ENCODE measurements around the gene KRTAP5-8. TPM values are rescaled to one million over a fixed set of nuclear protein-coding genes. Genes with fewer than 3 reads are reported as not detected.
"Not testable (repeated sequence)": the region's sequence is repeated elsewhere in the genome, so short reads cannot be mapped to it uniquely, and the experiment has no call there.

Gene KRTAP5-8
- total and polyA plus RNA-seq, 7 donors, result 0.29 TPM; not detected in 6

DNA sequence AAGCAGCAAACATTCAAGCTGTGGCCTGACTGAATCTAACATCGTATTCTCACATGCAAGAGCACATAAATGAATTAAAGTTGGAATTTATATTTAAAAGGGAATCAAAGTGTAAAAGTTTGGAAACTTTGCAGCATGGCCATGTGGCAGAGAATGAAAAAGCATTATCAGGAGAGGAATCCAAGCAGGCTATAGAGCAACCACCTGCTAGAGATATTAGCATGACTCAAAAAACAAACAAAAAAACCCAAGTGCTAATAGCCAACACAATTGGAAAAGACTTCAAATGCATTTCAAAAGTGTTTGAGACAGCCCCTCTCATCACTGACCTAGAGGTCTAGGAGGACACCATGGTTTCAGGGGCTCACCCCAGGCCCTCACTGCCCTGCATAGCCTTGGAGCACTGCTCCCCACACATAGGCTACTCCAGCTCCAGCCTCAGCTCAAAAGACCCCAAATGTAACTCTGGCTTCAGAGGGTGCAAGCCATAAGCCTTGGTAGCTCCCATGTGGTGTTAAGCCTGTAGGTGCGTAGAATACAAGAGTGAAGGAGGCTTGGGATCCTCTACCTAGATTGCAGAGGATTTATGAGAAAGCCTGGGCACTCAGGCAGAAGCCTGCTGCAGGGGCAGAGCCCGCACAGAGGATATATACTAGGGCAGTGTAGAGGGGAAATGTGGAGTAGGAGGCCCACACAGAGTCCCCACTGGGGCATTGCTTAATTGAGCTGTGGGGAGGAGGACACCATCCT lies 12.5 kb upstream of the KRTAP5-8 start:
- Histone ChIP-seq H3K27ac (no peak overlapping the region), H3K36me3 (no peaks in the 10 kb centered on the region), H3K4me1 (no peaks in the 10 kb centered on the region), H3K9me3 (no peaks in the 10 kb centered on the region), H3K27me3 (no peaks in the 10 kb centered on the region), H3K4me3 (no peak overlapping the region)
- WGBS, 2 donors, result 63 to 64% methylated on average over 3 of the region's 3 CpGs
- no peak for TF ChIP-seq EP300 (IDR thresholded peaks at IDR 0.05)
- intact Hi-C loops (cut with DNase I), result no loop called here
- DNase-seq, result no peak

DNA sequence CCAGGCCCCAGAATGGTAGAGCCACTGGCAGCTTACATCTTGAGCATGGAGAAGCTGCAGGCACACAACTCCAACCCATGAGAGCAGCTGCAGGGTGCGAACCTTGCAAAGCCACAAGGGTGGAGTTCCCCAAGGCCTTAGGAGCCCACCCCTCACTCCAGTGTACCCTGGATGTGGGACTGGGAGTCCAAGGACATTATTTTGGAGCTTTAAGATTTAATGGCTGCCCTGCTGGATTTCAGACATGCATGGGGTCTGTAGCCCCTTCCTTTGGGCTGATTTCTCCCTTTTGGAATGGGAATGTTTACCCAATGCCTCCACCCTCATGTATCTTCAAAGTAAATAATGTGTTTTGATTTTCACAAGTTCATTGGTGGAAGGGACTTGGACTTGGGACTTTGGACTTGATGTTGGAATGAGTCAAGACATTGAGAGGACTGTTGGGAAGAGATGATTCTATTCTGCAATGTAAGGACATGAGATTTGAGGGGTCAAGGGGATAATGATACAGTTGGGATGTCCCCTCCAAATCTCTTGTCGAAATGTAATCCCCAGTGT lies 11.8 kb upstream of the KRTAP5-8 start:
- Histone ChIP-seq H3K27me3 (no peaks in the 10 kb centered on the region), H3K36me3 (no peaks in the 10 kb centered on the region), H3K9me3 (no peaks in the 10 kb centered on the region), H3K27ac (no peak overlapping the region), H3K4me1 (no peaks in the 10 kb centered on the region), H3K4me3 (no peak overlapping the region)
- TF ChIP-seq POLR2AphosphoS5 (IDR thresholded peaks at IDR 0.05) (no peak), POLR2A (IDR thresholded peaks at IDR 0.05) (no peak), EP300 (IDR thresholded peaks at IDR 0.05) (no peak)
- TF ChIP-seq, protein P1, sequence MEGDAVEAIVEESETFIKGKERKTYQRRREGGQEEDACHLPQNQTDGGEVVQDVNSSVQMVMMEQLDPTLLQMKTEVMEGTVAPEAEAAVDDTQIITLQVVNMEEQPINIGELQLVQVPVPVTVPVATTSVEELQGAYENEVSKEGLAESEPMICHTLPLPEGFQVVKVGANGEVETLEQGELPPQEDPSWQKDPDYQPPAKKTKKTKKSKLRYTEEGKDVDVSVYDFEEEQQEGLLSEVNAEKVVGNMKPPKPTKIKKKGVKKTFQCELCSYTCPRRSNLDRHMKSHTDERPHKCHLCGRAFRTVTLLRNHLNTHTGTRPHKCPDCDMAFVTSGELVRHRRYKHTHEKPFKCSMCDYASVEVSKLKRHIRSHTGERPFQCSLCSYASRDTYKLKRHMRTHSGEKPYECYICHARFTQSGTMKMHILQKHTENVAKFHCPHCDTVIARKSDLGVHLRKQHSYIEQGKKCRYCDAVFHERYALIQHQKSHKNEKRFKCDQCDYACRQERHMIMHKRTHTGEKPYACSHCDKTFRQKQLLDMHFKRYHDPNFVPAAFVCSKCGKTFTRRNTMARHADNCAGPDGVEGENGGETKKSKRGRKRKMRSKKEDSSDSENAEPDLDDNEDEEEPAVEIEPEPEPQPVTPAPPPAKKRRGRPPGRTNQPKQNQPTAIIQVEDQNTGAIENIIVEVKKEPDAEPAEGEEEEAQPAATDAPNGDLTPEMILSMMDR (IDR thresholded peaks at IDR 0.05), result no peak
- DNase-seq, result no peak
- intact Hi-C loops (cut with DNase I), result no loop called here
- WGBS, 2 donors, result 85 to 89% methylated on average over 2 of the region's 2 CpGs

DNA sequence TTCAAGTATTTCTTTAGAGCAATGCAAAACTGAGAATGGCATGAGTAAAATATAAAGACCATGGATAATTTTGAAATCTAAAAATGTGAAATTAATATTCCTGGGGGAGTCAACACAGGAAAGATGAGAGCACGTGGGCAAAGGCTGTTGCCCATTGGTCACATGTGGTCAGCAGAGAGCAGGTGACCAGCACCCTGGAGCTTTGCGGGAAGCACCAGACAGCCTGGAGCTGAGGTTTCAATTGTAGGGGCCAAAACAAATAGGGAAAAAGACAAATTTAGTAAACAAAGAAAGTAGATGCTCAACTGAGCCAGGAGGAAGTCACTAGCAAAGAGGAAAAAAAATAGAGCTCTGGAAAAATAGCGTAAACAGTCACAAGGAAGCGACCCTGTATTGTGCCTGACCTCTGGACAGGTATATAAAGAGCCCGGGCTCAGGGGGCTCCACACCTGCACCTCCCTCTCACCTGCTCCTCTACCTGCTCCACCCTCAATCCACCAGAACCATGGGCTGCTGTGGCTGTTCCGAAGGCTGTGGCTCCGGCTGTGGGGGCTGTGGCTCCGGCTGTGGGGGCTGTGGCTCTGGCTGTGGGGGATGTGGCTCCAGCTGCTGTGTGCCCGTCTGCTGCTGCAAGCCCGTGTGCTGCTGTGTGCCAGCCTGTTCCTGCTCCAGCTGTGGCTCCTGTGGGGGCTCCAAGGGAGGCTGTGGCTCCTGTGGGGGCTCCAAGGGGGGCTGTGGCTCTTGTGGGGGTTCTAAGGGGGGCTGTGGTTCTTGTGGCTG lies 10.8 kb upstream of the KRTAP5-8 start, which contains the start of gene KRTAP5-7:
TSS of gene KRTAP5-7 (plus strand) at position 472 of the 780 bp plus-strand sequence. CDS start at position 506, 34 bp downstream.
- DNase-seq; H3K27me3 ChIP-seq; intact Hi-C loops (cut with DNase I); H3K36me3 ChIP-seq; H3K4me3 ChIP-seq; H3K27ac ChIP-seq; H3K4me1 ChIP-seq; H3K9me3 ChIP-seq: not testable (repeated sequence)
- 17 to 43% methylated on average over 10 of the region's 10 CpGs for WGBS, 2 donors

DNA sequence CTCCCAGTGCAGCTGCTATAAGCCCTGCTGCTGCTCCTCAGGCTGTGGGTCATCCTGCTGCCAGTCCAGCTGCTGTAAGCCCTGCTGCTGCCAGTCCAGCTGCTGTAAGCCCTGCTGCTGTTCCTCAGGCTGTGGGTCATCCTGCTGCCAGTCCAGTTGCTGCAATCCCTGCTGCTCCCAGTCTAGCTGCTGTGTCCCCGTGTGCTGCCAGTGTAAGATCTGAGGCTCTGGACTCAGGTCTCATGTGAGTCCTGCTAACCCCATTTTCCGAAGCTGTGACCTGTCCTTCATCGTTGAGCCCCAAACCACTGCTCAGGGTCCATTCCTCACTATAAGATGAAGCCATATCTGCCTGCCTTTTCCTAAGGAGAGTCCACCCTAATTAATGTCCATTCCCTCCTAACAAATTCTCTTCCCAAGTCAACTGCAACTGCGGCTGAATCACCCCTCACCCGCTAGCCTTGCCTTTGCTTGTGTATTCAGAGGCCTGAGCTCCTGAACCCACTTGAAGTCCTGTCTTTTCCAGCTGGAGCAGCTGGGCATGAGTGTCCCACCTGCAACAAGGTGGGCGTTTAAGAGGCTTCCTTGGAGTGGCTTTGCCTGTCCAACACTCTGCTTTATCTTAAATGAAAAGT lies 10.1 kb upstream of the KRTAP5-8 start:
- no peak for DNase-seq
- no peak for TF ChIP-seq POLR2AphosphoS5 (IDR thresholded peaks at IDR 0.05)
- TF ChIP-seq POLR2A (IDR thresholded peaks at IDR 0.05), result no peak
- TF ChIP-seq, protein P1 (IDR thresholded peaks at IDR 0.05), result no peak
- no peak for TF ChIP-seq EP300 (IDR thresholded peaks at IDR 0.05)

DNA sequence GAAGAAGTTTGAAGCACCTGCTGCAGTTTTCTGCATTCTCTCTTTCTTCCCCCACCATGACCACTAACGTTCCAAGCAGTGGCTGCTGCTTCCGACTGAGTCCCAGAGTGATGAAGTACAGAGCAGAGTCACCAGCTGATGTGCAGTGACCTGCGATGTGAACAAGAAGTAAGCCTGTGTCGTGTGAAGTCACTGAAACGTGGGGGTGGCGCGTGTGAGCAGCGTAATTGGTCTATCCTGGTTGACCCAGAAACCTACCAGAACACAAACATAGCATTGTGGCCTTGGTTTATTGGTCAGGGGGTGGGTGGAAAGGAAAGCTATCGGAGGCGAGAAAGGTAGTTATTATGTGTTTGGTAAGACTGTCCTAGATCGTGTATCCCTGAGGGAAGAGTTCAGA lies 7.2 kb upstream of the KRTAP5-8 start:
- no peaks in the 10 kb centered on the region for H3K9me3 ChIP-seq
- DNase-seq, result no peak
- 83 to 90% methylated on average over 11 of the region's 11 CpGs for WGBS, 2 donors
- H3K4me3 ChIP-seq, result no peak overlapping the region
- H3K27ac ChIP-seq, result no peak overlapping the region
- H3K27me3 ChIP-seq, result no peaks in the 10 kb centered on the region
- no peaks in the 10 kb centered on the region for H3K36me3 ChIP-seq
- intact Hi-C loops (cut with DNase I), result no loop called here
- no peaks in the 10 kb centered on the region for H3K4me1 ChIP-seq
- TF ChIP-seq, protein P1 (IDR thresholded peaks at IDR 0.05), result no peak
- TF ChIP-seq POLR2AphosphoS5 (IDR thresholded peaks at IDR 0.05), result no peak
- no peak for TF ChIP-seq EP300 (IDR thresholded peaks at IDR 0.05)
- TF ChIP-seq POLR2A (IDR thresholded peaks at IDR 0.05), result no peak

More for the DNA sequence above, 10.1 kb upstream of the KRTAP5-8 start:
- no peak overlapping the region for H3K4me3 ChIP-seq
- no peaks in the 10 kb centered on the region for H3K4me1 ChIP-seq
- intact Hi-C loops (cut with DNase I), result no loop called here
- H3K36me3 ChIP-seq, result no peaks in the 10 kb centered on the region
- H3K27ac ChIP-seq, result no peak overlapping the region
- 87 to 91% methylated on average over 6 of the region's 6 CpGs for WGBS, 2 donors
- H3K9me3 ChIP-seq, result no peaks in the 10 kb centered on the region
- H3K27me3 ChIP-seq, result no peaks in the 10 kb centered on the region
